PFSK-1 (cell line): ENCODE data around the gene NOS1.

Experiments
- POLR2AphosphoS5 ChIP-seq: IDR thresholded peaks from 2 replicates; pipeline ENCODE4 v1.6.1; 2012; ENCODE audit warnings: low read depth, mild to moderate bottlenecking, control low read depth, low read length, moderate library complexity
- TAF1 ChIP-seq: IDR thresholded peaks from 2 replicates; pipeline ENCODE4 v1.6.1; 2012; ENCODE audit warnings: low read length, control low read depth, borderline replicate concordance; ENCODE audit not compliant: insufficient read depth
- TF ChIP-seq, protein P1 (sequence below), 2 experiments: IDR thresholded peaks; 2 replicates each; pipeline versions ENCODE4 v1.6.1 to v1.8.0; 2011 to 2012; ENCODE audit warnings: low read depth in 2 of 2, low read length in 2 of 2, control low read depth in 1 of 2, inconsistent platforms in 1 of 2, mild to moderate bottlenecking in 1 of 2, moderate library complexity in 1 of 2; ENCODE audit not compliant: insufficient read depth in 1 of 2

DNA sequence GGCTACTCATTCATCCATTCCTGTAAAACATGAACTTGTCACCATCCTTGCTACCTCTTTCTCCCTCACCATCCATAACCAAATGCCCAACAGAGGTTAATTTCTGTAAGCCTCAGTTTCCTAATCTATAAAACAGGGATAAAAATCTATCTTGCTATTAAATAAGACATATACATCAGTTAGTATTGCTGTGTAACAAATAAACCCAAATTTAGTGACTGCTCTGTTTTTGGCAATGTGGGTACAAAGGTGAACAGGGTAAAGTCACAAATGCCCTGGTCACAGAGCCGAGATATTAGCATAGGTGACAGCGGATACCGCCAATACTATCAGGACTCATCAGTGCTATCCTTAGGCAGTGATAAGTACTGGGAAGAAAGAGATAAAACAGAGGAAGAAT is 167.5 kb downstream of the NOS1 start:
- TF ChIP-seq POLR2AphosphoS5 (no peak), TAF1 (no peak)
- TF ChIP-seq, protein P1, sequence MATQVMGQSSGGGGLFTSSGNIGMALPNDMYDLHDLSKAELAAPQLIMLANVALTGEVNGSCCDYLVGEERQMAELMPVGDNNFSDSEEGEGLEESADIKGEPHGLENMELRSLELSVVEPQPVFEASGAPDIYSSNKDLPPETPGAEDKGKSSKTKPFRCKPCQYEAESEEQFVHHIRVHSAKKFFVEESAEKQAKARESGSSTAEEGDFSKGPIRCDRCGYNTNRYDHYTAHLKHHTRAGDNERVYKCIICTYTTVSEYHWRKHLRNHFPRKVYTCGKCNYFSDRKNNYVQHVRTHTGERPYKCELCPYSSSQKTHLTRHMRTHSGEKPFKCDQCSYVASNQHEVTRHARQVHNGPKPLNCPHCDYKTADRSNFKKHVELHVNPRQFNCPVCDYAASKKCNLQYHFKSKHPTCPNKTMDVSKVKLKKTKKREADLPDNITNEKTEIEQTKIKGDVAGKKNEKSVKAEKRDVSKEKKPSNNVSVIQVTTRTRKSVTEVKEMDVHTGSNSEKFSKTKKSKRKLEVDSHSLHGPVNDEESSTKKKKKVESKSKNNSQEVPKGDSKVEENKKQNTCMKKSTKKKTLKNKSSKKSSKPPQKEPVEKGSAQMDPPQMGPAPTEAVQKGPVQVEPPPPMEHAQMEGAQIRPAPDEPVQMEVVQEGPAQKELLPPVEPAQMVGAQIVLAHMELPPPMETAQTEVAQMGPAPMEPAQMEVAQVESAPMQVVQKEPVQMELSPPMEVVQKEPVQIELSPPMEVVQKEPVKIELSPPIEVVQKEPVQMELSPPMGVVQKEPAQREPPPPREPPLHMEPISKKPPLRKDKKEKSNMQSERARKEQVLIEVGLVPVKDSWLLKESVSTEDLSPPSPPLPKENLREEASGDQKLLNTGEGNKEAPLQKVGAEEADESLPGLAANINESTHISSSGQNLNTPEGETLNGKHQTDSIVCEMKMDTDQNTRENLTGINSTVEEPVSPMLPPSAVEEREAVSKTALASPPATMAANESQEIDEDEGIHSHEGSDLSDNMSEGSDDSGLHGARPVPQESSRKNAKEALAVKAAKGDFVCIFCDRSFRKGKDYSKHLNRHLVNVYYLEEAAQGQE (IDR thresholded peaks at IDR 0.05; ENCODE audit: insufficient read depth in 1 of 2, low read depth in 2 of 2, low read length in 2 of 2), result no peak
